HL-60/S4 treated with retinoic acid at 250 ng/mL for 4 days and 3 days (cell line): ENCODE data around the gene RGS9.
"Not testable (repeated sequence)": the region's sequence is repeated elsewhere in the genome, so short reads cannot be mapped to it uniquely, and the experiment has no call there.

Source experiments
- in situ Hi-C: fragments of 300-500 bp; cut with MboI; formaldehyde crosslinking; loops from 2 replicates; pipeline ENCODE4 v1.7.0; 2022; ENCODE audit warnings: low sequenced_read_pairs

The RGS9 gene

GRCh38 chr17:65137021-65137939 lies at the start of gene RGS9:
Gene RGS9, plus strand, starts transcription at chr17:65137370. Its CDS starts 171 bp downstream, at chr17:65137541.
- in situ Hi-C loops = no loop called here

GRCh38 chr17:65088621-65089360 lies 48.4 kb upstream of the RGS9 start:
- in situ Hi-C loops = no loop called here

DNA sequence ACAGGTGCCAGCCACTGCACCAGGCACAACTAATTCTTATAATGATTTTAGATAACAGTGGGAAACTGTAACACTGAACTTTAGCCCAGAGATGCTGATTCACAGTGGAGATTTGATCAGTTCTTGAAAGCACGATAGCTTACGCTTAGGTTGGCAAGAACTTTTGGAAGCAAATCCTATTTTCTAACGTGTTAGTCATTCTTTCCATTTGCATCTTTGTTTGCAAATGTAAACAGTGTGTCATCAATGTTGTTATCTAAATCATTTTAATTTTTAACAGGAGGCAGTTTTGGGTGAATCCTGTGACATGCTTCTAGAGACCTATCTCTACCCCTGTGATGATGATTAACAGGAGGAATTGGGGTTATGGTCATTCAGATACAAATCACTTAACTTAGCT lies 44.9 kb upstream of the RGS9 start:
- in situ Hi-C loops = no loop called here

GRCh38 chr17:65092721-65093356 lies 44.3 kb upstream of the RGS9 start:
- in situ Hi-C loops = not testable (repeated sequence)

DNA sequence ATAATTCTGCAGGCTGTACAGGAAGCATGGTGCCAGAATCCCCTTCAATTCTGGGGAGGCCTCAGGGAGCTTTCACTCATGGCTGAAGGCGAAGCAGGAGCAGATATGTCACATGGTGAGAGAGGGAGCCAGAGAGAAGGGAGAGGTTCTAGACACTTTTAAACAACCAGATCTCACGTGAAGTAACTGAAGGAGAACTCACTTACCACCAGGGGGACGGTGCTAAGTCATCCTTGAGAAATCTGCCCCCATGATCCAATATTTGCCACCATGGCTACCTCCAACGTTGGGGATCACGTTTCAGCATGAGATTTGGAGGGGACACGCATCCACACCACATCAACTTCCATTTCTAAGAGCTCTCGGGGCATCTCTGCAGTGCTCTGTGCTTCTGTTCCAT lies 43.2 kb upstream of the RGS9 start:
- in situ Hi-C loops = no loop called here

DNA sequence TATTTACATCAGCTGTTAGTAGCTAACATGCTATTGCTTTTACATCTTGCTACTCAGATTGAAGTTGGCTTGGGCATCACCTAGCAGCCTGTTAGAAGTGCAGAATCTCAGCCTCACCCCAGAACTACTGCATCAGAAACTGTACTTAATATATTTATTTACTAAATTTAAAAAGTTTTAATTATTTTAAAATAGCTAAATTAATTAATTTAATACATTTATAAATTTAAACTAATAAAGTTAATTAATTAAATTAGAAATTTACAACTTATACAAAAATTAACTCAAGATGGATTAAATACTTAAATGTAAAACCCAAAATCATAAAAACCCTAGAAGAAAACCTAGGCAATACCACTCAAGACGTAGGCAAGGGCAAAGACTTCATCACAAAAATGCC lies 41.7 kb upstream of the RGS9 start:
- in situ Hi-C loops = no loop called here

DNA sequence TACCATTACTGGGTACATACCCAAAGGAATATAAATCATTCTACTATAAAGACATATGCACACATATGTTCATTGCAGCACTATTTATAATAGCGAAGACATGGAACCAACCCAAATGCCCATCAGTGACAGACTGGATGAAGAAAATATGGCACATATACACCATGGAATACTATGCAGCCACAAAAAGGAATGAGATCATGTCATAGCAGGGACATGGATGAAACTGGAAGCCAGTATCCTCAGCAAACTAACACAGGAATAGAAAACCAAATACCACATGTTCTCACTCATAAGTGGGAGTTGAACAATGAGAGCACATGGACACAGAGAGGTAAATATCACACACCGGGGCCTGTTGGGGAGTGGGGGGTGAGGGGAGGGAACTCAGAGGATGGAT lies 40.8 kb upstream of the RGS9 start:
- in situ Hi-C loops = not testable (repeated sequence)

DNA sequence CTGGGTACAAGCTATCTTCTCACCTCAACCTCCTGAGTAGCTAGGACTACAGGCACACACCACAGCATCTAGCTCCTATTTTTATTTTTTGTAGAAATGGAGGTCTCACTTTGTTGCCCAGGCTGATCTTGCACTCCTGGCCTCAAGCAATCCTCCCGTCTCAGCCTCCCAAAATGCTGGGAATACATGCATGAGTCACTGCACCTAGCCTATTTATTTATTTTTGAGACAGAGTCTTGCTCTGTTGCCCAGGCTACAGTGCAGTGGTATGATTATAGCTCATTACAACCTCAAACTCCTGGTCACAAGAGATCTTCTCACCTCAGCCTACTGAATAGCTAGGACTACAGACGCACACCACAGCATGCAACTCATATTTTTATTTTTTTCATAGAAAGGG lies 40.1 kb upstream of the RGS9 start:
- in situ Hi-C loops = no loop called here

GRCh38 chr17:65099475-65099874 lies 37.7 kb upstream of the RGS9 start:
- in situ Hi-C loops = no loop called here

GRCh38 chr17:65099941-65100315 lies 37.2 kb upstream of the RGS9 start:
- in situ Hi-C loops = no loop called here

DNA sequence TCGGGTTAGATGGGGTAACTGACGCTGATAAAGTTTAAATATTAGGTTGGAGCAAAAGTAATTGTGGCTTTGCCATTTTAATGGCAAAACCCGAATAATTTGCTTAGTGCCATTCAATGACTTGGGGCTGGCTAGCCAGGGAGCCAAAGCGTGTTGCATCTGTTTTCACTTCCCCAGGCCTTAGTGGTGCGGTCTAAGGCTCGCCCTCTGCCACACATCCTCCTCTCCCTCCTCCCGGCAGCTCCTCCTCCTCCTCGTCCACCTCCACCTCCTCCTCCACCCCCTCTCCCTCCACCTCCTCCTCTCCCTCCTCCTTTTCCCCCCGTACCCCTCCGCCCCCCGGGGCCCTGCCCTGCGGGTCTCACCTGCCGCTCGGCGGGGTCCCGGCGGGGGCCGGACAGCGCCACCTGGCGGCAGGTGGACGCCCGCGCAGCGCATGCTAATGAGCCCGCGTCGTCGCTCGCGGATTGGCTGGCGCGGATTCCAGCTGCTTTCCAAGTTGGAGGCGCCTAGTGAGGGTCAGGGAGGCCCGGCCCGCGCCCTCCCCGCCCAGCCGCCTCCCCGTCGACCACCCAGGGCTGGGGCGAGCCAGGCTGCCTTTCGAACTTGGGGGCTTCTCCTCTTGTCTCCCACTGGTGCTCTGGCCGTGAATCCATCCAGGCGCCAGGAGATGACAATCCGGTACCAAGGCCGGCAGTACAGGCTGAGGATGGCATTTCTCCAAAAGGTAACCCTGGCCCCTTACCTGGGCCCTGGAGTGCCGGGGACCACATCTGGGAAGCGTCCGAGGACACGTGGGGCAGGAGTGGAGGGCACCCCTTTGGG lies 36.6 kb upstream of the RGS9 start:
- in situ Hi-C loops = no loop called here

GRCh38 chr17:65101371-65101770 lies 35.8 kb upstream of the RGS9 start:
- in situ Hi-C loops = no loop called here

DNA sequence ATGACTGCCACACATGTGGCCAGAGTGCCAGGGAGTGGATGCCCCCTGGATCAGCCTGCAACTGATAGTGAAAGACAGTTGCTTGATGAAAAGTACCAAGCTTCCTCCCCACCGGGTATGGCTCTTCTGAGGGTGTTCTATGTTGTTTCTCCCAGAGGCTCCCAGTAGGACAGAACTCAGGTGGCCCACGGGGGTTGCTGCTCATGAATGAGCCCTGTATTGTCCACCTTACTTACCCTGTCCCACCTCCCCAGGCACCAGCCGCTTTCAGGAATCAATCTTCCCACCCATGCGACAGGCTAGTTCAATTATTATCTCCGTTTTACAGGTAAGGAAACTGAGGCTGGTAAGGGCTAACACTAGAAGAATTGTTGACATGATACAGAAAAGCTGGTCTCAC lies 34.9 kb upstream of the RGS9 start:
- in situ Hi-C loops = no loop called here

DNA sequence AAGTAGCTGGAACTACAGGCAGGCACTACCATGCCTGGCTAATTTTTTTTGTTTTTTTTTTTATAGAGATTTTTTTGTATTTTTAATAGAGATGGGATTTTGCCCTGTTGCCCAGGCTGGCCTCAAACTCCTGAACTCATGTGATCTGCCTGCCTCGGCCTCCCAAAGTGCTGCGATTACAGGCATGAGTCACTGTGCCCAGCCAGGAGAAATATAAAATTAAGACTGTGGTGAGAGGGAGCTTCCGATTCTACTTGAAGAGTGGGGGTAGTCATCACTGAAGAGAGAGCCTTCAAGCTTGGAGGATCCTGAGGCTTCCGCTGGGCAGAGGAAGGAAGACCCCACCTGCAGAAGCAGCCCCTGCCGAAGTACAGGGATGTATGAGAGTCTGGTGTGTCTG lies 34.4 kb upstream of the RGS9 start:
- in situ Hi-C loops = no loop called here

GRCh38 chr17:65103431-65103830 lies 33.7 kb upstream of the RGS9 start:
- in situ Hi-C loops = no loop called here

GRCh38 chr17:65103896-65104295 lies 33.3 kb upstream of the RGS9 start:
- in situ Hi-C loops = no loop called here

DNA sequence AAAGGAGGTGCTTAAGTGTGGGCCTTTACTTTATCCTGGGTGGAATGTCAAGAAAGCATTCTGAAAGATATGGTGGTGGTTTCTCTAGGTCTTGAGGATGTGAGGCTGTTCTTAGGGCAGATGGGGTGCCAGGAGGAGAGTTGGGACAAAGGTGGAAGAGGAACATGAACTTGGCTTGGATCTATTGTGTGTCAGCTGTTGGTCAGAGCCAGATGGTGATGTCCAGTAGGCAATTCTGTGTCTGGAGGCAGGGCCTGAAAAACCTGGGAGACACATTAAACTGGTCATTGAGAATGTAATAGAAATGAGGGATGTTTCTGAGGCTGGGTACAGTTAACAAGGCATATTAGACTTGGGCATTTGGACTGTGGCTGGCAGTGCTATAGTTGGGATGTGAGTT lies 32.6 kb upstream of the RGS9 start:
- in situ Hi-C loops = no loop called here

GRCh38 chr17:65104973-65105372 lies 32.2 kb upstream of the RGS9 start:
- in situ Hi-C loops = no loop called here

DNA sequence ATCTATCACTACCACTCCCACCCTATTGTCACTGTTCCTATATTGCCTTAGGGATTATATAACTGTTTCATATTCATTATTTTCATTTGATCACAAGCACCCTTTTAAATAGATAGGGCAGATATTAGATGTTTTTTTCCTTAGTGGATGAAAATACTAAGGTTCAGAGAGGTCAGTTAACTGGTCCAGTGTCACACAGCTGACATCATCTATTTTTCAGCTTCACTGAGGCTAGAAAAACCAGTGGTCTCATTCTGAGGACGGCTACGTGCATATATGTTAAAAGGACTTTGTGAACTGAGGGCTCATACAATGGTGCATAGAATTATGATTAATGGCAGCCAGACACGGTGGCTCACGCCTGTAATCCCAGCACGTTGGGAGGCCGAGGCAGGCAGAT lies 29.0 kb upstream of the RGS9 start:
- in situ Hi-C loops = no loop called here

GRCh38 chr17:65109543-65109942 lies 27.6 kb upstream of the RGS9 start:
- in situ Hi-C loops = no loop called here
